Spinal cord (tissue), 10 donors: ENCODE measurements around the gene ADSL. TPM values are rescaled to one million over a fixed set of nuclear protein-coding genes. Genes with fewer than 3 reads are reported as not detected.
"Not testable (repeated sequence)": the region's sequence is repeated elsewhere in the genome, so short reads cannot be mapped to it uniquely, and the experiment has no call there.

Experiments
- DNase-seq, 6 donors: peaks; one replicate each; pipeline versions ENCODE4 v3.0.0 to v3.0.0-alpha.2; 2013 to 2015; ENCODE audit warnings: low spot score in 6 of 6, low read depth in 4 of 6
- H3K27ac ChIP-seq: one replicate; pipeline ENCODE4 v1.5.1; 2013; ENCODE audit warnings: low read depth, low read length, control low read depth
- H3K27me3 ChIP-seq: one replicate; pipeline ENCODE4 v1.6.1; 2013; ENCODE audit warnings: low read length; ENCODE audit not compliant: control insufficient read depth, insufficient read depth
- H3K36me3 ChIP-seq: one replicate; pipeline ENCODE4 v1.6.1; 2013; ENCODE audit warnings: low read length; ENCODE audit not compliant: control insufficient read depth, insufficient read depth
- H3K4me1 ChIP-seq: one replicate; pipeline ENCODE4 v1.6.1; 2013; ENCODE audit warnings: low read length; ENCODE audit not compliant: control insufficient read depth, insufficient read depth
- H3K4me3 ChIP-seq: one replicate; pipeline ENCODE4 v1.5.1; 2013; ENCODE audit warnings: low read depth, low read length, control low read depth
- H3K9me3 ChIP-seq: one replicate; pipeline ENCODE4 v1.6.1; 2013; ENCODE audit warnings: low read length; ENCODE audit not compliant: control insufficient read depth, insufficient read depth
- WGBS: methylation state at CpG from one replicate; pipeline ENCODE4 v1.1.5; 2013; ENCODE audit warnings: missing lambda C conversion rate; ENCODE audit not compliant: insufficient coverage; 5-methylcytosine and 5-hydroxymethylcytosine counted together
- polyA plus RNA-seq, 2 donors: library from polyadenylated mRNA; unstranded; fragments of 120-200 nt; gene quantifications; one replicate each; pipeline ENCODE4 v1.2.1, GENCODE V29; 2013; ENCODE audit not compliant: insufficient read length in 2 of 2
- total RNA-seq, 2 donors: library from RNA; depleted of rRNA in 1 of 2; stranded (reverse); fragments of 120-200 nt in 1 of 2; fragments of >200 nt in 1 of 2; gene quantifications; one replicate each; pipeline versions ENCODE4 v1.2.3 to v1.2.4, GENCODE V29; 2013 to 2014
- donor health status: healthy.

Gene ADSL
- total and polyA plus RNA-seq, 4 donors = 50.3 to 77.2 (median 64.2) TPM

- H3K27me3 ChIP-seq, H3K4me3 ChIP-seq, DNase-seq, H3K4me1 ChIP-seq, H3K9me3 ChIP-seq, H3K36me3 ChIP-seq, H3K27ac ChIP-seq: not testable (repeated sequence)
- 100% methylated on average over 5 of the region's 11 CpGs for WGBS
These were observed 32.1 kb downstream of the ADSL start for GRCh38 chr22:40378448-40378847.

GRCh38 chr22:40381461-40381860 lies 35.2 kb downstream of the ADSL start:
- Histone ChIP-seq H3K9me3 (no peaks in the 10 kb centered on the region), H3K4me1 (no peaks in the 10 kb centered on the region), H3K36me3 (no peaks in the 10 kb centered on the region), H3K27ac (no peak overlapping the region), H3K27me3 (no peaks in the 10 kb centered on the region), H3K4me3 (no peak overlapping the region)
- no CpG with 5 or more reads among the region's 3 CpGs for WGBS
- no peak for DNase-seq

- no peaks in the 10 kb centered on the region for H3K4me1 ChIP-seq
- no peak overlapping the region for H3K27ac ChIP-seq
- DNase-seq = no peak
- no peak overlapping the region for H3K4me3 ChIP-seq
- WGBS = no CpG with 5 or more reads among the region's 3 CpGs
- H3K27me3 ChIP-seq = no peaks in the 10 kb centered on the region
- H3K9me3 ChIP-seq = no peaks in the 10 kb centered on the region
- peaks cover under 1% of the 10 kb centered on the region for H3K36me3 ChIP-seq
These were observed 37.6 kb downstream of the ADSL start for GRCh38 chr22:40383905-40384304.

- Histone ChIP-seq H3K4me1 (no peaks in the 10 kb centered on the region), H3K36me3 (peaks cover 4% of the 10 kb centered on the region), H3K27ac (no peak overlapping the region), H3K4me3 (no peak overlapping the region), H3K9me3 (no peaks in the 10 kb centered on the region), H3K27me3 (no peaks in the 10 kb centered on the region)
- 83% methylated on average over 10 of the region's 10 CpGs for WGBS
- no peak for DNase-seq
These were observed 38.9 kb downstream of the ADSL start for GRCh38 chr22:40385036-40385782.

- no peak overlapping the region for H3K27ac ChIP-seq
- DNase-seq = no peak
- no peaks in the 10 kb centered on the region for H3K9me3 ChIP-seq
- H3K27me3 ChIP-seq = no peaks in the 10 kb centered on the region
- H3K4me1 ChIP-seq = peaks cover 2% of the 10 kb centered on the region
- WGBS = 98% methylated on average over 3 of the region's 5 CpGs
- no peak overlapping the region for H3K4me3 ChIP-seq
- peaks cover 4% of the 10 kb centered on the region for H3K36me3 ChIP-seq
These were observed 41.4 kb downstream of the ADSL start for GRCh38 chr22:40387746-40388145.

GRCh38 chr22:40388231-40388630 lies 41.9 kb downstream of the ADSL start:
- no peak for DNase-seq
- peaks cover 4% of the 10 kb centered on the region for H3K36me3 ChIP-seq
- H3K9me3 ChIP-seq = no peaks in the 10 kb centered on the region
- H3K27ac ChIP-seq = no peak overlapping the region
- WGBS = 93% methylated on average over 4 of the region's 4 CpGs
- no peak overlapping the region for H3K4me3 ChIP-seq
- H3K4me1 ChIP-seq = peaks cover 2% of the 10 kb centered on the region
- H3K27me3 ChIP-seq = no peaks in the 10 kb centered on the region

GRCh38 chr22:40391417-40391816 lies 45.1 kb downstream of the ADSL start:
- H3K4me3 ChIP-seq = no peak overlapping the region
- peaks cover 4% of the 10 kb centered on the region for H3K36me3 ChIP-seq
- H3K9me3 ChIP-seq = no peaks in the 10 kb centered on the region
- H3K4me1 ChIP-seq = peaks cover 2% of the 10 kb centered on the region
- DNase-seq = no peak
- WGBS = 100% methylated on average over 1 of the region's 2 CpGs
- no peak overlapping the region for H3K27ac ChIP-seq
- no peaks in the 10 kb centered on the region for H3K27me3 ChIP-seq

GRCh38 chr22:40392618-40393017 lies 46.3 kb downstream of the ADSL start:
- Histone ChIP-seq H3K36me3 (peaks cover 4% of the 10 kb centered on the region), H3K27me3 (no peaks in the 10 kb centered on the region), H3K27ac (no peak overlapping the region), H3K4me1 (peaks cover 11% of the 10 kb centered on the region), H3K4me3 (no peak overlapping the region), H3K9me3 (no peaks in the 10 kb centered on the region)
- DNase-seq = no peak
- WGBS = no CpG with 5 or more reads among the region's 2 CpGs

GRCh38 chr22:40394607-40395006 lies 48.3 kb downstream of the ADSL start:
- Histone ChIP-seq H3K4me1 (peaks cover 11% of the 10 kb centered on the region), H3K9me3 (no peaks in the 10 kb centered on the region), H3K4me3 (no peak overlapping the region), H3K27me3 (no peaks in the 10 kb centered on the region), H3K36me3 (no peaks in the 10 kb centered on the region), H3K27ac (no peak overlapping the region)
- WGBS = 67% methylated on average over 2 of the region's 3 CpGs
- no peak for DNase-seq

GRCh38 chr22:40395607-40396006 lies 49.3 kb downstream of the ADSL start:
- Histone ChIP-seq H3K9me3 (no peaks in the 10 kb centered on the region), H3K36me3 (peaks cover 3% of the 10 kb centered on the region), H3K4me1 (peaks cover 11% of the 10 kb centered on the region), H3K27me3 (no peaks in the 10 kb centered on the region), H3K27ac (no peak overlapping the region), H3K4me3 (no peak overlapping the region)
- 89% methylated on average over 4 of the region's 7 CpGs for WGBS
- no peak for DNase-seq
